Kidney (tissue), 14 donors: ENCODE results near the gene SAMD8. TPM values are rescaled to one million over a fixed set of nuclear protein-coding genes. Genes with fewer than 3 reads are reported as not detected.
"Not testable (repeated sequence)": the region's sequence is repeated elsewhere in the genome, so short reads cannot be mapped to it uniquely, and the experiment has no call there.

Experiments used
- DNase-seq, 5 donors: peaks; one replicate each; pipeline ENCODE4 v3.0.0-alpha.2; 2013 to 2020
- FAIRE-seq: peaks from 2 replicates; lab custom pipeline; 2012; peaks lifted over from hg19 to GRCh38; lab: Jason Lieb, UNC
- H3K27ac ChIP-seq, 2 donors: one replicate each; pipeline ENCODE4 v1.7.0; 2013; ENCODE audit warnings: low read depth in 2 of 2, low read length in 2 of 2, inconsistent platforms in 1 of 2
- H3K27me3 ChIP-seq: one replicate; pipeline ENCODE4 v1.7.1; 2013; ENCODE audit warnings: low read length, inconsistent platforms; ENCODE audit not compliant: control insufficient read depth, insufficient read depth
- H3K36me3 ChIP-seq, 3 donors: one replicate each; pipeline versions ENCODE4 v1.7.0 to v1.7.1; 2013; ENCODE audit warnings: low read length in 3 of 3, control low read depth in 1 of 3, inconsistent platforms in 1 of 3; ENCODE audit not compliant: insufficient read depth in 3 of 3, control insufficient read depth in 2 of 3
- H3K4me1 ChIP-seq, 3 donors: one replicate each; pipeline versions ENCODE4 v1.7.0 to v1.7.1; 2013; ENCODE audit warnings: low read length in 3 of 3, inconsistent platforms in 1 of 3, low read depth in 1 of 3; ENCODE audit not compliant: control insufficient read depth in 2 of 3, insufficient read depth in 2 of 3
- H3K4me3 ChIP-seq, 3 donors: one replicate each; pipeline versions ENCODE4 v1.7.0 to v1.8.1; 2013; ENCODE audit warnings: low read length in 3 of 3, control low read depth in 1 of 3, inconsistent platforms in 1 of 3
- H3K9ac ChIP-seq, 3 donors: one replicate each; pipeline versions ENCODE4 v1.7.0 to v1.7.1; 2013; ENCODE audit warnings: low read length in 3 of 3, control low read depth in 1 of 3, inconsistent platforms in 1 of 3
- H3K9me3 ChIP-seq, 3 donors: one replicate each; pipeline versions ENCODE4 v1.7.0 to v1.7.1; 2013; ENCODE audit warnings: low read length in 3 of 3, control low read depth in 1 of 3, inconsistent platforms in 1 of 3; ENCODE audit not compliant: control insufficient read depth in 2 of 3, insufficient read depth in 1 of 3
- CTCF ChIP-seq: IDR thresholded peaks from 3 replicates; pipeline ENCODE4 v1.5.1; 2012; ENCODE audit warnings: mild to moderate bottlenecking, moderate library complexity, borderline replicate concordance; ENCODE audit not compliant: insufficient read depth; ENCODE audit errors: extremely low read depth
- intact Hi-C: fragments of 100-400 bp; cut with DNase I; formaldehyde crosslinking; loops from one replicate; pipeline ENCODE4 v1.11.1; 2022
- polyA plus RNA-seq: library from polyadenylated mRNA; stranded (reverse); fragments of 350-450 nt; fragmentation: Illumina TruSeq; extraction: RNeasy Lipid Tissue Mini Kit (QIAGEN cat#74804); gene quantifications from one replicate; pipeline ENCODE4 v1.2.3, GENCODE V29; 2014; ENCODE audit warnings: low read depth, low replicate concordance; ENCODE audit not compliant: insufficient read depth
- total RNA-seq: library from RNA; stranded (reverse); fragmentation: NEBNext Ultra II Directional; extraction: Animal tissue kit (Norgen Biotek cat#: 25700); gene quantifications from one replicate; pipeline ENCODE4 v1.2.1, GENCODE V29; 2021
- donor health status: control.
- donor health status: control.
- donor health status: control.
- donor health status: control.
- donor health status: control.
- donor health status: DM: yes; HTN: yes; CAD: no.
- donor health status: Normal renal cell carcinoma (clear cell type).

Gene SAMD8
- total and polyA plus RNA-seq, 2 donors from 2014 or later, result 5.3 to 20.5 TPM

GRCh38 chr10:75123088-75123682 lies 11.7 kb downstream of the SAMD8 start:
- FAIRE-seq (no peak), DNase-seq (no peak)
- TF ChIP-seq CTCF, result no peak
- H3K4me1 ChIP-seq, result peaks cover 0 to 8% (median 8%) of the 10 kb centered on the region in 3 donors
- H3K9me3 ChIP-seq, result no peaks in the 10 kb centered on the region
- intact Hi-C loops, result no loop called here
- H3K9ac ChIP-seq, result no peak overlapping the region
- no peaks in the 10 kb centered on the region for H3K36me3 ChIP-seq
- no peak overlapping the region for H3K27ac ChIP-seq
- H3K4me3 ChIP-seq, result no peak overlapping the region
- no peaks in the 10 kb centered on the region for H3K27me3 ChIP-seq

GRCh38 chr10:75126277-75126676 lies 14.8 kb downstream of the SAMD8 start:
- Histone ChIP-seq H3K27ac (no peak overlapping the region), H3K9me3 (no peaks in the 10 kb centered on the region), H3K4me3 (no peak overlapping the region), H3K27me3 (no peaks in the 10 kb centered on the region), H3K36me3 (no peaks in the 10 kb centered on the region), H3K9ac (no peak overlapping the region), H3K4me1 (peaks cover 0 to 7% (median 3%) of the 10 kb centered on the region in 3 donors)
- no peak for DNase-seq
- TF ChIP-seq CTCF, result no peak
- no peak for FAIRE-seq
- intact Hi-C loops, result no loop called here

- intact Hi-C loops, result no loop called here
- Histone ChIP-seq H3K4me1 (peaks cover 0 to 6% (median 0%) of the 10 kb centered on the region in 3 donors), H3K9ac (no peak overlapping the region), H3K9me3 (no peaks in the 10 kb centered on the region), H3K36me3 (no peaks in the 10 kb centered on the region), H3K27ac (no peak overlapping the region), H3K27me3 (no peaks in the 10 kb centered on the region), H3K4me3 (no peak overlapping the region)
- FAIRE-seq (no peak), DNase-seq (peak in 1 of 5 donors; percentile 14)
- no peak for TF ChIP-seq CTCF
Measured at GRCh38 chr10:75127471-75127870, 16.0 kb downstream of the SAMD8 start.

GRCh38 chr10:75128985-75129384 lies 17.5 kb downstream of the SAMD8 start:
- H3K4me3 ChIP-seq, DNase-seq, H3K9ac ChIP-seq, intact Hi-C loops, H3K9me3 ChIP-seq, FAIRE-seq, H3K27ac ChIP-seq, H3K4me1 ChIP-seq, H3K27me3 ChIP-seq, H3K36me3 ChIP-seq: not testable (repeated sequence)
